Prostate gland (tissue), 2 donors: ENCODE results near the gene RTP3.

Experiments used
- CTCF ChIP-seq, 4 experiments: fragments of 200-600 bp in 2 of 4; fragments of 450-650 bp in 2 of 4; sonication (generic) in 2 of 4; IDR thresholded peaks; 1 replicate in 3 of 4; 2 replicates in 1 of 4; pipeline ENCODE4 v1.5.1; 2016 to 2019; ENCODE audit warnings: antibody characterized with exemption in 4 of 4, mild to moderate bottlenecking in 2 of 4, moderate library complexity in 2 of 4
- POLR2A ChIP-seq: fragments of 450-650 bp; IDR thresholded peaks from one replicate; pipeline ENCODE4 v1.6.1; 2016; ENCODE audit warnings: antibody characterized with exemption, mild to moderate bottlenecking

GRCh38 chr3:46545818-46546630, 48.2 kb downstream of the RTP3 start:
- TF ChIP-seq CTCF (IDR thresholded peaks at IDR 0.05) (no peak), POLR2A (no peak)
